Fibroblast of skin of back (primary cell): ENCODE results near the gene DOK5.

Experiments
- DNase-seq: peaks from one replicate; pipeline ENCODE4 v3.0.0-alpha.2; 2013

DOK5 gene

DNA sequence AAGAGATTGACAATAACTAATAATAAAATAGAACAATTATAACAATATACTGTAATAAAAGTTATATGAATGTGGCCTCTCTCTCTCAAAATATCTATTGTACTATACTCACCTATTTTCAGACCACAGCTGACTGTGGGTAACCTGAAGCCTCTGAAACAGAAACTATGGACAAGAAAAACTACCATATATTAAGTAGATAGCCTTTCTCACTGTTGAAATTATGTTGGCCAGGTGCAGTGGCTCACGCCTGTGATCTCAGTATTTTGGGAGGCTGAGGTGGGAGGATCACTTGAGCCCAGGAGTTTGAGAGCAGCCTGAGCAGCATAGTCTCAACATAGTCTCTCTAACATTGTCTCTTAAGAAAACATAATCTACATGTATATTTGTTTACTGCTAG lies 89.9 kb downstream of the DOK5 start:
- no peak for DNase-seq

DNA sequence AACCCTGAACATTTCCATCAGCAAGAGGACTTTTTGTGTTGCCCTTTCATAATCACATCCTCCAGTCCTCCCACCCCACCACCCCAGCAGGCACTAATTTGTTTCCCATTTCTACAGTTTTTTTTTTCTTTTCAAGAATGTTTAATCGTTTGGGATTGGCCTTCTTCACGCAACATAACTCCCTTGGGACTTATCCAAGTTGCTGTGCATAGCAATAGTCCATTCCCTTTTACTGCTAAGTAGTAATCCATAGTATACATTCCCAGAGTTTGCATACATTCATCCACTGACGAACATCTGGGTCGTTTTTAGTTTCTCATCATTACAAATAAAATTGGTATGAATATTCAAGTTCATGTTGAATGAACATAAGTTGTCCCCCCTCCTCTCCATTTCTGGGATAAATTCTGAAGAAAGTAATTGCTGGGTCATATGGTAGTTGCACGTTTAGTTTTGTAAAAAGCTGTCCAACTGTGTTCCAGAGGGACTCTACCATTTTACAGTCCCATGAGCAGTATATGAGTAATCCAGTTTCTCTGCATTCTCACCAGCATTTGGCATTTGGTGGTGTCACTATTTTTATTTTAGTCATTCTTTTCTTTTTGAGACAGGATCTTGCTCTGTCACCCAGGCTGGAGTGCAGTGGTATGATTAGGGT lies 90.8 kb downstream of the DOK5 start:
- DNase-seq, result peak; percentile 75

DNA sequence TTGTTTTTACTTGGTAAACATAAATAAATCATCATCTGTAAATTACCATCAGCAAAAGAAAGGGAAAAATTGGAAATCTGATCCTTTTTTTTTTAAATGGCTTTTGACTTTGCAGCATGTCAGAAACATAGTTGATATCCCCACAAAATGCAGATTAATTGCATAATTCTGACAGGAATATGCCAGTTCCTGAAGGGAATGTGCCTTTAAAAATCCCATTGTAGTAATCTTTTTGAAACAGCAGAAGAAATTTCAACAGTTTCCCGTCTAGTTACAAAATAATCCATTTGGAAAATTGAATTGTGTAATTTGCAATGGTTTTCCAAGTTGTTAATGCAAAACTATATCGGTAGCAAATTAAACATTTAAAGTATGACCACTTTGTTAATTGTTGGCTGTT lies 95.2 kb downstream of the DOK5 start:
- DNase-seq, result no peak

DNA sequence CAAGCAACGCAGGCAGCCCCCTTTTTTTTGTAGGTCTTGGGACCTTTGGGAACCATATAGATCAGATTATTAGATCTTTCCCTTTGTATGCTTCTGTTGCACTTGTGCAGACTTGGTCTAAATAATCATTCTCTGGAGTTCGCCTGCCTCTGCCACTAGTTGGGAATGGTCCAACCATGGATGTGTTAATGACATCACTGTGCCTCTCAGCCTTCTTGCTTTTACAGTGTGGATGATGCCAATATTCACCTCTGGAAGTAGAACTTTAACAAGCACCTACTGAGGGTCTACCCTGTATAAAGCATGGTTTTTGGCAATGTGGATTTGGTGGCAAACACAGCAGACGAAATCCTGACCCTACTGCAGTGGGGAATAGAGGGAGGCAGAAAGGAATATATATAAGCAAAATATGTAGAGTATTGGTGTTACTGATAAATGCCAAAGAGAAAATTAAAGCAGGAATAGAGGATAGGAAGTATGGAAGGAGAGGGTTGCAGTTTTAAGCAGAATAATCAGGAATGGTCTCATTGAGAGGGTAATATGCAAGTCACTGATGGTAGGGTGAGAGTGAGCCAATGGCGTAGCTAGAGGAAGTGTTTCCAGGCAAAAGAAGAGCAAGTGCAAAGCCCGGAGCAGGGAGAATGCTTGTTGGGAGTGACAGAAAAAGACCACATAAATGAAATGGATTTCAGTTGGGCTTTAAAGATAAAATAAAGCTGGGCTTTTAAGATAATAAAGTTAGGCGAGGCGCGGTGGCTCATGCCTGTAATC lies 97.5 kb downstream of the DOK5 start:
- DNase-seq, result no peak

DNA sequence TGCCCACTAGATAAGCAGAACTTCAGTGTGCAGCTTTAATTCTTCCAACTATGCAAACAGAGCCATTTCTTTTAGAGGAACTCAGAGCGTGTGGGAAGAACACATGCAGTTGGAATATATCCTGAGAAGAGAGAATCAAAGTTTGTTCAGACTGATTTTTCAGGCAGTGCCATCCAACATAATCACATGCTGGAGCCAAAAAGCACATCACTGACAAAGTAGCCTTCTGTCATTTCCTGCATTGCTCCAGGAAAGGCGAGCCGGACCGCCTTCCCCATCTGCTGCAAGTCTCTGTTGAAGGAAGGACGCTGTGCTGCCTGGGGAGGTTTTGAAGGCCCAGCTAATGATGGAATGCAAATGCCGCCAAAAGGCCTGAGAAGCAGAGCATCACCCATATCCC lies 98.4 kb downstream of the DOK5 start:
- DNase-seq, result no peak

DNA sequence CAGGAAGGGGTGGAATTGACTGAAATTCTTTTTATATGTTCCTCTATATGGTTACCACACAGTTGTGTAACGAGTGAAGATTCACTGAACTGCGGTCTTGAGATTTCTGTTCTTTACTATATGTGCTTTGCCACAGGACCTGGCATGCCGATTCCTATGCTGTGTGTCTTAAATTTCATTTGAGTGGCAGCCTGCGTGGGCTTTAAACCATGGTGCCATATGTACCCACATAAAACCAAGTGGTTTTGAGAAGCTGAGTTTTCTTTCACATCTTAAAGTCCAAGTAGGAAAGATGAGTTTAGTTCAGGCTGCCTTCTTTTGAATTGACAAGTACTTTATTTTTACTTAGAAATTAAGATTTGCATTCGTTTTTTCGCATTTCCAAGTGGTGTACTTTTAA lies 101.1 kb downstream of the DOK5 start:
- no peak for DNase-seq

DNA sequence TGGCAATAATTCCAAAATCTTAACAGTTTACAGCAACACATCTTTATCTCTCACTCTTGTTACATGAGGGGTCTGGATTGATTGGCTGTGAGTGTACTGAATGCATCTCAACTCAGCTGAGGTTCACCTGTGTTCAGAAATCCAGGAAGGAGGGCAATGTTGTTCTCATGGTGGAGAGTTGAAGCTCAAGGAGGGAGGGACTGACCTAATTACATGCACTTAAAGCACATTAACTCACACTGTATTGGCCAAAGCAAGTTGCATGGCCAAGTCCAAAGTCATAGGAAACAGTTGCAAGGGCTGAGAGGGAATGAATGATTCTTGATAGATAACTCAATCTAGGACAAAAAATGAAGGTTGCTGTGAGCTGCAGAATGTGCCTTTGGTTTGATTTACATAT lies 102.2 kb downstream of the DOK5 start:
- no peak for DNase-seq

DNA sequence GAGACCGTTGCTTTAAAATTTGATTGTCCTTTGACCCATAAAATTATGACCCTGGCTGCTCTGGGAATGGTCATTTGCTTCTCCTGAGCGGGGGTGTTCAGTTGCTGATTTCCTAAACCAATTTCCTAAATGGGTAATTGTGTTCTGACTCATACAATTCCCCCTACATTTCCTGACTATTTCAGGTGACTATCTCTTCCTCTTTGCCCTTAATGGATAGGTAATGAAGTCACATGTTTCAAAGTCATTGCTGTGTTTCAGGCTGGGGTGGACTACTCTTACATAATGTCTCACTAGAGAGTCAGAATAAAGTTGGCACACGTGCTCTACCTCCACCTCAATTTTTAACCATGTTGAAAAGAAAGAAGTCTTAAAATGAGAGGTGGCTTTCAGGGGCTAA lies 109.8 kb downstream of the DOK5 start:
- DNase-seq, result no peak

DNA sequence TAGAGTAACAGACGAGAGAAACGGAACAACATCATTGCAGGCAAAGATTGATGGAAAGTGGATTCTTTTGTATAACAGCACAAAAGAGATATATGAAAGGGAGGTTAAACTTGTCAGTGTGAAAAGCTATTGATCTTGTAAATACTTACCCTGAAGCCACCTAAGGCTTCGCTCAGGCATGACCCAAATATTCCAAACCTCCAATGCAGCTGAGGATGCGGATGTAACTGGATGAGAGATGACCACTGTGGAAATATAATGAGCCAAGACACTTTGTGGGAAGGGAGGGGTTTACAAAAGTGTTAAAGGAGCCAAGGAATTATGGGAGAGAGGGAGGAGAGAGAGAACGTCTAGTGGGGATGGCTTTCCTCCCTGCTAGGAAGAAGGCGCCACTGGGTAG lies 112.0 kb downstream of the DOK5 start:
- no peak for DNase-seq

DNA sequence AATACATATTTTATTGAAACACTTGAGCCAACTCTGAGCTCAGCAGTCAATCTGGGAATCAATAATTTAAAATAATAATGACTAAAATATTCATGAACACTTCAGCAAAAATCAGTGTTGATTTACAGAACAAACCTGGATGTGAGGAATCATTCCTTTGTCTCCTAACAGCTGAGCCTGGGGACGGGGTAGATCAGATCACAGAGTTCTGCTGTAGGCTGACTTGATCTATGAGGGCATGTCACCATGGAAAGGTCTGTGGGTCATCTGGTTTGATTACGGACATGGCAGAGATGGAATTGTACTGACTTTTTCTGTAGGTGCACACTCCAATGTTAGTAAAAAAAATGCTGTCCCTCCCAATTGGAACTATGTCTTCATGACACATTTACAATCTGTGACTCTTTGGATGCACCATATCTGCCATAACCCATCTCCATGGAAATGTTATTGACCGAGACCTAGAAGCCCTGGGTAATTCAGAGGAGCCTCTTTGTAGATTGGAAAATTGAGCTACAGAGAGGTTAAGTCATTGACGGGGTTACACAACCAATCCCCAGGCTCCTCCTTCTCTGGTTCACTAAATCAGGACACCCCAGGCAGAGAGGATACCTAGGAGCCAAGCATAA lies 114.1 kb downstream of the DOK5 start:
- DNase-seq, result no peak

DNA sequence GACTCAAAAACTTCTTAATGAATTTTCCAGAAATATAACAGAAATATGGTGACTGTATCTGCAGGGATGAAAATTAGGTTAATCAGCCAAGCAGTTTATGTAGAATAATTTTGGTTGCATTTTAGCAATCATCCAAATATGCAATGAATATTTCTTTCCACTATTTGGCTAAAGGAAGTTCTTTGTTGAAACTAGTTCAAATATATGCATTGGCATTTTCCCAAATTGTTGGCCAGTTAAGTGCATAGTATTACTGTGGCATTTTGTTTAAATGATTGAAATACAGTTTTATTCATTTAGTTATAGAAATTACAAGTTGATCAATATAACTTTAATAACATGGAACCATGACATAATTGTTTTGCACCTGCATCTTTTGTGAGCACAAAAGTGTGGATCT lies 115.5 kb downstream of the DOK5 start:
- DNase-seq, result peak; percentile 51

DNA sequence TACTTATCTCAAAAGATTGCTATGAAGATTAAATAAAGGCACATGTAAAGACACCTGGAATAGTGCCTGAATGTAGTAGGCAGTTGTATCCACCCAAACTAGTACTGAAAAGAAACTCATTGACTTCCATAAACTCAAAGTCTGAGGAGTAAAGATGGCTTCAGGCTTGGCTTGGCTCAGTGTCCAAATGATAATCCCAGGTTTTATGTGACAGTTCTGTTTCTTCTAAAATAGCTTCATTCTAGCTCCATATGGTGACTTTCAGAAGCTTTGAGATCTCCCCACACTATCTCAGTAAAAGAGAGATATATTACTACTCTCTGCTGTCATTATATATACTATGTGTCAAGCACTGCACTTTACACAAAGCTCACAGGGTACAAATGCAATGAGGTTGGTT lies 121.3 kb downstream of the DOK5 start:
- DNase-seq, result no peak

DNA sequence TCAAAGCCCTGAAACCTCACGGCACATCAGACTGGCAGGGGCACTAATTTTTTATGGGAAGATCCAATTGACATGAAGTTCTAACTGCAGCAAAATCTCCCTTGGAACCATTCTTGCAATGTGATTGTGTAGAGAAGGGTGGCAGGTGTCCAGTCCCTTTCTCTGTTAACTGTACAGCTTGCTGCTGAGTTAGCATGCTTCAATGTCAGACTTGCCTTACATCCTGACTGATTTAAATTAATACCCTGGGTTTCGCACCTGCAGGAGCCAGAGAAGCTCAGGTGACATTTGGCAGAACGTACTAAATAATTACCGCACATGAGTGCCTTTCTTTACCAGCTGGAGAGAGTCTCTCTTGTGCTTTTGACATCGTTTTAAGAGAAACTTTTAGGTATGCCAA lies 123.0 kb downstream of the DOK5 start:
- DNase-seq, result no peak

DNA sequence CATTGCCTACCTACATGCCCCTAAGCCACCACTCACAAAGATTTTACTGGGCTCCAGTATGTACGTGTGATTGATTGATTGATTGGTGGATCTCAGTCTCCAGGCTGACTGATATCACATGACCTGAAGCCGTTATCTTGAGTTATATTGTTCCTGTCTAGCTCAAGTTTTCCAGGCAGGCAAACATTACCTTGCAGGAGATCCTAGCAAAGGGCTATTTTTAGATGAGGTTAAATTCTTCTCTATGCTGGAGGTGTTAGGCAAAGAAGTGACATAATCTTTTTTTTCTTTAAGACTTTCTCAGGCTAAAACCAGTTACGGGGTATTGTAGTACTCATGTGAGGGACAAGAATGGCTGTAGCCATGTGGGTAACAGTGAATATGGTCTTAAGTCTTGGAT lies 125.2 kb downstream of the DOK5 start:
- no peak for DNase-seq

DNA sequence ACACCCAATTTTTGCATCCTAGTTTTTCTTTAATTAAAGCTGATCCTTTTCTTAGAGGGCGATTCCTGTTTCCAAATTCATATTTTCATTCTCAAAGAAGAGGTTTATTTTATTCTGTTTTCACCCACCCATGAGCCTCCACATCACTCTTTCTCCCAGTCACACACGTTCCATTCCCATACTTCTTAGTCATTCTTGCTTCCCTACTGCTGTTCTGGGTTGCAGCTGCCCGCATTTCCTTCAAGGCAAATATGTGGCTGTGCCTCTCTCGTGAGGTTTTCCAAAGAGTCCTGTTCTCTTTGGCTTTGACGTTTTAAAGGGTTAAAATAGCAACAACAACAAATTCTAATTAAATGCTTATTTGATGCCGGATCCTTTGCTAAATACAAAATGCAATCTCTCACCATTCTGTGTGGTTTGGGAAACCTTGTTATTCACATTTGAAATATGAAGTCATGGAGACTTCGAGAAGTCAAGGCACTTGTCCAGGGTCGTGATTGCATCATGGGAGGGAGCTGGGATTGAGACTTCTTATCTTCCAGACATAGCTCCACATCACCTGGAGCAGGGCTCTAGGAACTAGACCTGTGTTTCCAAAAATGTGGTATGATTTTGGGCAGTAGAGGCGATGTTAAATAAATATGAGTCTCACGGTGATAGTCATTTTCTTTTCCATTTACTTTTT lies 126.6 kb downstream of the DOK5 start:
- peak; percentile 38 for DNase-seq

DNA sequence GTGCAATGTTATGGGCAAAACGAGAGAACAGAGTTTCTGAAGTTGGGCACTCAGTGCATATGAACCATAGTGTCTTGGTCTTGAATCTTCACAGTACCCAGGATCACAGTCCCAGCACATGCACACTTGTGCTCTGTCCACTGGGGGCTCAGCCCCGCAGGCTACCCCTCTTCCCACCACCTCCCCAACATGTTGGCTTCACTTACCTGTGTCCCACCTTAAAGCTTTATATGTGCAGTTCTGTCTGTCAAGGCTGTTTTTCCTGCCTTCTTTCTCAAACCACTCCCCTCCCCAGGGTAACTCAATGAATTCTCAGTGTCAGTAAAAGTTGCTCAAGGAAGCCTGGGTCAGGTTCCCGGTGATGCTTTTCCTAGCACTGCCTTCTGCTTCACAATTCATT lies 129.9 kb downstream of the DOK5 start:
- DNase-seq, result no peak

DNA sequence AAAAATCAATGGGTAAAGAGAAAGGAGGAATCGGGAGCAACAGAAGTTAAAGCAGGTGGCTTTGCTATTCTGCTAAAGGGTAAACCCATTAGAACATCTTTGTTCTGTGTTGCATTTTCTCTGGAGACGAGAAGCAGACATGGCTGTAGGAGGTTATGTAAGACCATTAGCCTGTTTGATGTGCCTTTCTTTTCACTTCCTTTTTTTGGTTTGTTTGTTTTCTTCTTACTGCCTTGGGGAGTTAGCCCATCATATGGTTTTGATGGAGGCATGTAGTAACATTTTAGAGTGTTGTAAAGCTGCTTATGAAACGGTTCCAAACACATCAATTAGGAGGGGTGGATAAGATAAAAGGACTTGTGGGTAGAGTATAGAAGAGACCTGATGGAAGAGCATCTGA lies 131.0 kb downstream of the DOK5 start:
- DNase-seq, result no peak

DNA sequence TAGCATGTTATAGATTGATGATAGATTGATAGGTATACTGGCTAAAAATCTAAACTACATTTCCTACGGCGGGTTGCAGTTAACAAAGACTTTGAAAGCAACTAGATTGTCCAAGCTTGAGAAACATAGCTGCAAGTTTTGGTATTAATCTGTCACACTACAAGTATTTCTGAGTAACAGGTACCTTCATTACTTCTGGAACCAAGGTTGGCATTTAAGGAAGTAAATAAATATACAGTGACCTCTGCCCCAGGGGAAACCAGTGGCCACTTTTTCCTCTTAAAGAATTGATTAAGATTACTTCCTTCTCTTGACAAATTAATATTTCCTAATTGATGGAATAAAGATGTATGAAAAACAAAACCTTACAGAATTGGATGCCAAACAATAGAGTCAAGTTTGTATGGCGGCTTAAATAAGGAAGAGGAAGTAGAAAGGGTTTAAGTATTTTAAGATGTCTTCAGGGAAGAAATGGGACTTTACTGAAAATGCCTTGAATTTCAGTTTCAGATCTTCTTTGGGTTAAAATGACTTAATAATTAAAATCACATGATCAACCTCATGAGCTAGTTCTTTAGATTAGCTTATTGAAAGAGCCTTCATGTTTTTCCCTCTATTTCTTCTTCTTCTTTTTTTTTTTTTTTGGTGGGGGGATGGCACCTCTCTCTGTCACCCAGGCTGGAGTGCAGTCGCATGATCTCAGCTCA lies 132.8 kb downstream of the DOK5 start:
- DNase-seq, result no peak

DNA sequence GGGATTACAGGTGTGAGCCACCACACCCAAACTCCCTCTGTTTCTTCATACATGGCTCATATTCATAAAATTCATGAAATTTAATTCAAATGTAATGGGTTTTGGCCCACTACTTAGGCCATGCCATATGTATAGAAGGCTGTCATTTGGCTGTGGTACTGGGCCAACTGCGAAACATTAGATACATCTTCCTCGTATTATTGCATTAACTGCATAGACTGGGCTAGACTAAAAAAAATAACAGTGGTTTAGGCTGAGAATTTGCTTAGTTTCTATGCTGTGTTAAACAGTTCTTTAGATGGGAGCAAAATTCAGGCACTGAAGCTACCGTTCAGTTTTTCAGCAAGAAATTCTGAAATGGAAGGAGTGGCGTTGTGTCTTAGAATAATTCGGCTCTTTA lies 133.6 kb downstream of the DOK5 start:
- DNase-seq, result no peak

DNA sequence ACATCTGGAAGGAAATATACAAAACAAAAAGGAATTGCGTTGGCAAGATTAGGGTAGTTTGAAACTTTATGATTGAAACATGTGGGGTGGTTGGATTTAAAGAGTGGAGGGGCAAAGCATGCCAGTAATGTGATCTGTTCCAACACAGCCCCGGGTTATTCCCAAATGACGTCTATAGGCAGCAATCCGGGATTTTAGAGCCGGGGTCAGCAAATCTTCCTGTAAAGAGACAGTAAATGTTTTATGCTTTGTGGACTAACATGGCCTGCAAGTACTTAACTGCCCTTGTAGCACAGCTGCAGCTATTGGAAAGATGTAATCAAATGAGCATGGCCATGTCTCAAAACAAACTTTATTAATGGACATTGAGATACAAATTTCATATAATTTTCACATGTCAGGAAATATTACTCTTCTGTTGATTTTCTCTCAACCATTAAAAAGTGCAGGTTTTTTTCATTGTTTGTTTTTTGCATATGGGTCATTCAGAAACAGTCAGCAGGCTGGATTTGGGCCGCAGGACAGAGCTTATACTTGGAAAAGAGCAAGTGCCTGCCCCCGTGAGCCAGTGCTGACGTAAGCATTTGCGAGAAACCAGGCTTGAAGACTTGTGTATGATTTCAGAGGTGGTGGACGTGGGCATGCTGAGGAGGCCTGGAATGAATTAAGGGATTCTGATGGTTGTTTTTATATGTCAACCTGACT lies 136.5 kb downstream of the DOK5 start:
- no peak for DNase-seq

DNA sequence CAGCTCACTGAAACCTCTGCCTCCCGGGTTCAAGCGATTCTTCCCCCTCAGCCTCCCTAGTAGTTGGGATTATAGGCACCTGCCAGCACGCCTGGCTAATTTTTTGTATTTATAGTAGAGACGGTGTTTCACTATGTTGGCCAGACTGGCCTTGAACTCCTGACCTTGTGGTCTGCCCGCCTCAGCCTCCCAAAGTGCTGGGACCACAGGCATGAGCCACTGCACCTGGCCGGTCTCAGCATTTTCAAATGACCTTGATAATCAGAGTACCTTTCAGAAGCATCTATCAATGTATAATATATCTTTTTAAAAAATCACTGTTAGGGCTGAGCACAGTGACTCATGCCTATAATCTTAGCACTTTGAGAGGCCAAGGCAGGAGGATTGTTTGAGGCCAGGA lies 143.0 kb downstream of the DOK5 start:
- DNase-seq, result no peak

DNA sequence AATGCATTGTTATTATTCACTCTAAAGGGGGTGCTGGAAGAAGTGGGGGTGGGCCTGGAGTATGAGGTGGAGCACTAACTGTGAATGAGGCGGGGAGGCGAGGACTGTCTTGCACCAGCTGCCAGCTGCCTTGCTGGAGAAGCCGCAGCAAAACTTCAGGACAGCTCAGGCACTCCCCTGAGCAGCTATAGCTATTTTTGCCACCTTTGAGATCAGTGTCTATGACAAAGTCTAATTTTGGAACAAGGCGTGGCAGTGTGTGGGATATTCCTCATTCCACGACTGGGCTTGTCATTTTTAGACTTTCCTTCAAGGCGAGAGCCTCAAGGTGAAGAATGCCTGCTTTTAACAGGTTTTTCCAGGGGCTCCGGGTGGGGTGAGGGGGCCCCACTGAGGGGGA lies 143.8 kb downstream of the DOK5 start:
- peak; percentile 11 for DNase-seq
